ENCODE results near the gene ELP2.
"Not testable (repeated sequence)": the region's sequence is repeated elsewhere in the genome, so short reads cannot be mapped to it uniquely, and the experiment has no call there.

ELP2 gene, protein sequence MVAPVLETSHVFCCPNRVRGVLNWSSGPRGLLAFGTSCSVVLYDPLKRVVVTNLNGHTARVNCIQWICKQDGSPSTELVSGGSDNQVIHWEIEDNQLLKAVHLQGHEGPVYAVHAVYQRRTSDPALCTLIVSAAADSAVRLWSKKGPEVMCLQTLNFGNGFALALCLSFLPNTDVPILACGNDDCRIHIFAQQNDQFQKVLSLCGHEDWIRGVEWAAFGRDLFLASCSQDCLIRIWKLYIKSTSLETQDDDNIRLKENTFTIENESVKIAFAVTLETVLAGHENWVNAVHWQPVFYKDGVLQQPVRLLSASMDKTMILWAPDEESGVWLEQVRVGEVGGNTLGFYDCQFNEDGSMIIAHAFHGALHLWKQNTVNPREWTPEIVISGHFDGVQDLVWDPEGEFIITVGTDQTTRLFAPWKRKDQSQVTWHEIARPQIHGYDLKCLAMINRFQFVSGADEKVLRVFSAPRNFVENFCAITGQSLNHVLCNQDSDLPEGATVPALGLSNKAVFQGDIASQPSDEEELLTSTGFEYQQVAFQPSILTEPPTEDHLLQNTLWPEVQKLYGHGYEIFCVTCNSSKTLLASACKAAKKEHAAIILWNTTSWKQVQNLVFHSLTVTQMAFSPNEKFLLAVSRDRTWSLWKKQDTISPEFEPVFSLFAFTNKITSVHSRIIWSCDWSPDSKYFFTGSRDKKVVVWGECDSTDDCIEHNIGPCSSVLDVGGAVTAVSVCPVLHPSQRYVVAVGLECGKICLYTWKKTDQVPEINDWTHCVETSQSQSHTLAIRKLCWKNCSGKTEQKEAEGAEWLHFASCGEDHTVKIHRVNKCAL

DNA sequence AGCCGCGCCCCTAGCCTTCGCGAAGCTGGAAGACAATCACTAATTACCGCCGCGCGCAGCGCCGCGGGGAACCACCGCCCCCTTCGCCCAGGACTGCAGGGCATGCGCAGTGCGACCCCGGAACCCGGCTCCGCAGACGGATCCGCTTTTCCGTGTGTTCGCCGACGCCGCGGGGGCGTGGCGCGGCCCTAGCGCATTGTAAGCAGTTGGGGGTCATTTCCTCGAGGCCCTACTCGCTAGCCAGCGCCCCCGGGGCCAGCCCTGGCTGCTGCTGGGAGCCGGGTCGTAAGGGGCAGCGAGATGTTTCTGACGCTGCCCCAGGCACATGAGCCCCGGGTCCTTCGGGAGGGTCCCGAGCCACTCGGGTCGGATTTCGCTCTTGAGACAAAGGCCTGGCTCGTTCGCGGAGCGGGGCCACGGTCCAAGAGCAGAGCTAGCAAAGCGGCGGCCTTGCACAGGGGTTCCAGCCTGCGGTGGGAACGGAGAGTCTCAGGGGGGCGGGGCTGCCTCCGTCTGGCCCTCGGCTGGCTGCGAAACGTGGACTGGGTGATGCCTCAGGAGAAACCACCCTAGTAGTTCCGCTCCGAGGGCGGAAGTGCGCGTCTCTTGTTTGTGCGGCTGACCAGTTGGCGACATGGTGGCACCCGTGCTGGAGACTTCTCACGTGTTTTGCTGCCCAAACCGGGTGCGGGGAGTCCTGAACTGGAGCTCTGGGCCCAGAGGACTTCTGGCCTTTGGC is at the start of gene ELP2, which contains the start of gene SLC39A6:
Gene ELP2 (plus strand): TSS at position 600 of the 739 bp plus-strand sequence. CDS start 35 bp downstream, at position 635.
Gene SLC39A6 (minus strand): TSS at position 41 of the 739 bp plus-strand sequence. CDS start 2,333 bp downstream, outside the sequence.
- H3K27ac ChIP-seq = peak within 1 kb of the TSS; percentile 96
- TF ChIP-seq, protein P1, sequence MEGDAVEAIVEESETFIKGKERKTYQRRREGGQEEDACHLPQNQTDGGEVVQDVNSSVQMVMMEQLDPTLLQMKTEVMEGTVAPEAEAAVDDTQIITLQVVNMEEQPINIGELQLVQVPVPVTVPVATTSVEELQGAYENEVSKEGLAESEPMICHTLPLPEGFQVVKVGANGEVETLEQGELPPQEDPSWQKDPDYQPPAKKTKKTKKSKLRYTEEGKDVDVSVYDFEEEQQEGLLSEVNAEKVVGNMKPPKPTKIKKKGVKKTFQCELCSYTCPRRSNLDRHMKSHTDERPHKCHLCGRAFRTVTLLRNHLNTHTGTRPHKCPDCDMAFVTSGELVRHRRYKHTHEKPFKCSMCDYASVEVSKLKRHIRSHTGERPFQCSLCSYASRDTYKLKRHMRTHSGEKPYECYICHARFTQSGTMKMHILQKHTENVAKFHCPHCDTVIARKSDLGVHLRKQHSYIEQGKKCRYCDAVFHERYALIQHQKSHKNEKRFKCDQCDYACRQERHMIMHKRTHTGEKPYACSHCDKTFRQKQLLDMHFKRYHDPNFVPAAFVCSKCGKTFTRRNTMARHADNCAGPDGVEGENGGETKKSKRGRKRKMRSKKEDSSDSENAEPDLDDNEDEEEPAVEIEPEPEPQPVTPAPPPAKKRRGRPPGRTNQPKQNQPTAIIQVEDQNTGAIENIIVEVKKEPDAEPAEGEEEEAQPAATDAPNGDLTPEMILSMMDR (IDR thresholded peaks at IDR 0.05) = no peak
- no peak for TF ChIP-seq ZFX (IDR thresholded peaks at IDR 0.05; ENCODE audit: borderline replicate concordance)

DNA sequence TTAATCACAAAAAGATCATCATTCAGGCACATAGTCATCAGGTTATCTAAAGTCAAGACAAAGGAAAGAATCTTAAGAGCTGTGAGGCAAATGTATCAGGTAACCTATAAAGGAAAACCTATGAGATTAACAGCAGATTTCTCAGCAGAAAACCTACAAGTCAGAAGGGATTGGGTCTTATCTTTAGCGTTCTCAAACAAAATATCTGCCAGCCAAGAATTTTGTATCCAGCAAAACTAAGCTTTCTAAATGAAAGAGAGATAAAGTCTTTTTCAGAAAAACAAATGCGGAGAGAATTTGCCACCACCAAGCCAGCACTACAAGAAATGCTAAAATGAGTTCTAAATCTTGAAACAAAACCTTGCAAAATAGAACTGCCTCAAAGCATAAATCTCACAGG is 48.6 kb upstream of the ELP2 start:
- H3K27ac ChIP-seq = not testable (repeated sequence)

DNA sequence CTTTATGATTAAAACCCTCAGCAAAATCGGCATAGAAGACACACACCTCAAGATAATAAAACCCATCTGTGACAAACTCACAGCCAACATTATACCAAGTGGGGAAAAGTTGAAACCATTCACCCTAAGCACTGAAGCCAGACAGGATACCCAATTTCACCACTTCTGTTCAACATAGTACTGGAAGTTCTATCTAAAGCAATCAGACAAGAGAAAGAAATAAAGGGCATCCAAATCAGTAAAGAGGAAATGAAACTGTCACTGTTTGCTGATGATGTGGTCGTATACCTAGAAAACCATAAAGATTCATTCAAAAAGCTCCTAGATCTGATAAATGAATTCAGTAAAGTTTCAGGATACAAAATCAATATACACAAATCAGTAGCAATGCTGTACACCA is 46.0 kb upstream of the ELP2 start:
- TF ChIP-seq, protein P1 (IDR thresholded peaks at IDR 0.05) = no peak
- TF ChIP-seq ZFX (IDR thresholded peaks at IDR 0.05; ENCODE audit: borderline replicate concordance) = no peak
- no peak overlapping the region for H3K27ac ChIP-seq

DNA sequence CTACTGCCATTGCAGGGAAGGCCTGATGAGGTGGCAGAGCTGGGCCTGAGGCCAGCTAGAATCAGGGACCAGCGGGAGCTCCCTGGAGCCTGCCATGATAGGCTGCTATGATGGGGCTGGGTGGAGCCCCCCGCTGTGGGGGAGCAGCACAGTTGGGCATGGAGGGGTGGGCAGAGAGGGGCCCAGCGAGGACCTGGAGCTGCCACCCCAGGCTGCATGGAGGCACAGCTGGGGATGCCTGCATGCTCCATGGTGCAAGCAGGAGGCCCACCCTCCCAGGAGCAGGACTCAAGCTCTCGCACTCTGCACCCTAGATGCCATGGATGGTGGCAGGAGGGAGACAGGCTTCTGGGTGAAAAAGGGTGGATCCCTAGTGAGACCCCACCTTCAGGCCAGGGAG is 44.5 kb upstream of the ELP2 start:
- TF ChIP-seq, protein P1 (IDR thresholded peaks at IDR 0.05) = no peak
- no peak for TF ChIP-seq ZFX (IDR thresholded peaks at IDR 0.05; ENCODE audit: borderline replicate concordance)
- H3K27ac ChIP-seq = no peak overlapping the region

DNA sequence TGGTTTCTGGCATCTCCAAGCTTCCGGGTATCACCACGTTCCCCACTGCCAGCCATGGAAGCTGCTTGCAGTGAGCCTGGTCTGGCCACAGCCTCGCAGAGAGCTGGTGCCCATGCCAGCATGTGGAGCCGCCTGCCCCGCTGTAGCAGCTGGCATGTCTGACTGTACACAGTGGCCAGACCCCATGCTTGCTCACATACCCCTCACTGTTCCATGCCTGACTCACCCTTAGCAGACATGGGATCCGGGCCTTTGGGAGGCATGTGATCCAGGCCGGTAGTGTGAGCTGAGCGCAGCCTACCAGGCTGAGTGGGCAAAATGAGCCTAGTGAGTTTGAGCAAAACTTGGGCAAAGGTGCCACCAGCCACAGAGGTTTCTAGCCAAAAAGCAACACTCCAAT is 43.5 kb upstream of the ELP2 start:
- H3K27ac ChIP-seq = no peak overlapping the region
- TF ChIP-seq, protein P1 (IDR thresholded peaks at IDR 0.05) = no peak
- no peak for TF ChIP-seq ZFX (IDR thresholded peaks at IDR 0.05; ENCODE audit: borderline replicate concordance)

DNA sequence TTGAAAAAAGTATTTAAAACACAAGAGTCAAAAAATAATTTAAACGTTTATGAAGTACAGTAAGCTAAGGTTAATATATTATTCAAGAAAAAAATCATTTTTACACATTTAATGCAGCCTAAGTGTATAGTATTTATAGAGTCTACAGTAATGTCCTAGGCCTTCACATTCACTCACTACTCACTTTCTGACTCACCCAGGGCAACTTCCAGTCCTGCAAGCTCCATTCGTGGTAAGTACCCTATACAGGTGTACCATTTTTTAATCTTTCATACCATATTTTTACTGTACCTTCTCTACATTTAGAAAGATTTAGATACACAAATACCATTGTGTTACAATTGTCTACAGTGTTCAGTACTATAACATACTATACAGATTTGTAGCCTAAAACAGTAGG is 41.4 kb upstream of the ELP2 start:
- no peak overlapping the region for H3K27ac ChIP-seq
- TF ChIP-seq, protein P1 (IDR thresholded peaks at IDR 0.05) = no peak
- TF ChIP-seq ZFX (IDR thresholded peaks at IDR 0.05; ENCODE audit: borderline replicate concordance) = no peak

DNA sequence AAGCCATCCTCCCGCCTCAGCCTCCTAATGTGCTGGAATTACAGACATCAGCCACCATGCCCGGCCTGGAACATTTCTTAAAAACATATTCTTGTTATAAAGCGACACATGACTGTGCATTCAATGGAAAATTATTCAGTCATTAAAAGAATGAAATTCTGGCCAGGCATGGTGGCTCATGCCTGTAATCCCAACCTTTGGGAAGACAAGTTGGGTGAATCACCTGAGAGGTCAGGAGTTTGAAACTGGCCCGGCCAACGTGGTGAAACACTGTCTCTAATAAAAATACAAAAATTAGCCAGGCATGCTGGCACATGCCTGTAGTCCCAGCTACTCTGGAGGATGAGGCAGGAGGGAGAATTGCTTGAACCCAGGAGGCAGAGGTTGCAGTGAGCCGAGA is 40.7 kb upstream of the ELP2 start:
- no peak for TF ChIP-seq ZFX (IDR thresholded peaks at IDR 0.05; ENCODE audit: borderline replicate concordance)
- TF ChIP-seq, protein P1 (IDR thresholded peaks at IDR 0.05) = no peak
- no peak overlapping the region for H3K27ac ChIP-seq

DNA sequence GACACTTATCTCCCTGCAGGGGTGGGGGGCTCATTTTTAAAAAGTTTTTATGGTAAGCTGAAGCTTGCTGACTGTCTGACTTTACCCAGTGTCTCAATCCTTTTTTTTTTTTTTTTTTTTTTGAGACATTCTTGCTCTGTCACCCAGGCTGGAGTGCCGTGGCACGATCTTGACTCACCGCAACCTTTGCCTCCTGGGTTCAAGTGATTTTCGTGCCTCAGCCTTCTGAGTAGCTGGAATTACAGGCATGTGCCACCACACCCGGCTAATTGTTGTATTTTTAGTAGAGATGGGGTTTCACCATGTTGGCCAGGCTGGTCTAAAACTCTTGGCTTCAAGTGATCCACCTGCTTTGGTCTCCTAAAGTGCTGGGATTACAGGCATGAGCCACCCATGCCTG is 37.6 kb upstream of the ELP2 start:
- not testable (repeated sequence) for H3K27ac ChIP-seq

All from 22Rv1 (cell line).